Mammary epithelial cell (primary cell): ENCODE data around the gene CPLX1.

Source experiments
- EZH2 ChIP-seq: IDR thresholded peaks from 2 replicates; pipeline ENCODE4 v1.6.1; 2012; ENCODE audit warnings: low read length, inconsistent platforms, borderline replicate concordance
- TF ChIP-seq, protein P1 (sequence below), 2 donors: IDR thresholded peaks in 1 of 2; conservative IDR thresholded peaks in 1 of 2; 2 replicates each; pipeline ENCODE4 v1.5.1; 2011 to 2012; ENCODE audit warnings: inconsistent platforms in 2 of 2, low read length in 2 of 2, mild to moderate bottlenecking in 2 of 2, control low read depth in 1 of 2, low read depth in 1 of 2; ENCODE audit not compliant: insufficient read depth in 1 of 2; ENCODE audit errors: extremely low read depth in 1 of 2

GRCh38 chr4:874056-874455 lies 48.1 kb upstream of the CPLX1 start:
- TF ChIP-seq EZH2: no peak
- TF ChIP-seq, protein P1, sequence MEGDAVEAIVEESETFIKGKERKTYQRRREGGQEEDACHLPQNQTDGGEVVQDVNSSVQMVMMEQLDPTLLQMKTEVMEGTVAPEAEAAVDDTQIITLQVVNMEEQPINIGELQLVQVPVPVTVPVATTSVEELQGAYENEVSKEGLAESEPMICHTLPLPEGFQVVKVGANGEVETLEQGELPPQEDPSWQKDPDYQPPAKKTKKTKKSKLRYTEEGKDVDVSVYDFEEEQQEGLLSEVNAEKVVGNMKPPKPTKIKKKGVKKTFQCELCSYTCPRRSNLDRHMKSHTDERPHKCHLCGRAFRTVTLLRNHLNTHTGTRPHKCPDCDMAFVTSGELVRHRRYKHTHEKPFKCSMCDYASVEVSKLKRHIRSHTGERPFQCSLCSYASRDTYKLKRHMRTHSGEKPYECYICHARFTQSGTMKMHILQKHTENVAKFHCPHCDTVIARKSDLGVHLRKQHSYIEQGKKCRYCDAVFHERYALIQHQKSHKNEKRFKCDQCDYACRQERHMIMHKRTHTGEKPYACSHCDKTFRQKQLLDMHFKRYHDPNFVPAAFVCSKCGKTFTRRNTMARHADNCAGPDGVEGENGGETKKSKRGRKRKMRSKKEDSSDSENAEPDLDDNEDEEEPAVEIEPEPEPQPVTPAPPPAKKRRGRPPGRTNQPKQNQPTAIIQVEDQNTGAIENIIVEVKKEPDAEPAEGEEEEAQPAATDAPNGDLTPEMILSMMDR (conservative IDR thresholded peaks at IDR 0.05 in 1 of 2, IDR thresholded peaks at IDR 0.05 in 1 of 2; ENCODE audit: extremely low read depth in 1 of 2, insufficient read depth in 1 of 2, low read depth in 1 of 2, low read length in 2 of 2): no peak
